MCF 10A (cell line): ENCODE results near the gene HEPACAM2. TPM values are rescaled to one million over a fixed set of nuclear protein-coding genes. Genes with fewer than 3 reads are reported as not detected.

Experiments
- Bru-seq: library from RNA; stranded (reverse); fragments of 400-500 nt; gene quantifications from one replicate; lab custom pipeline; 2021; lab: Mats Ljungman, UMichigan
- BruChase-seq, 2 experiments: library from RNA; stranded (reverse); fragments of 400-500 nt; gene quantifications; one replicate each; lab custom pipeline; 2021; lab: Mats Ljungman, UMichigan
- BruUV-seq: library from RNA; stranded (reverse); fragments of 400-500 nt; replicated peaks from 2 replicates; lab custom pipeline; 2021; lab: Mats Ljungman, UMichigan
- CTCF ChIA-PET: fragments of 300-600 bp; sonication (Branson Sonifier 250); formaldehyde crosslinking; extraction: SDS; loops from one replicate; lab custom pipeline; 2021; ENCODE audit warnings: antibody characterized with exemption, inconsistent platforms; lab: Yijun Ruan, JAX
- POLR2A ChIA-PET: fragments of 300-600, 350-650 bp; sonication (Branson Sonifier 250); formaldehyde crosslinking; extraction: SDS; loops from one replicate; lab custom pipeline; 2020; ENCODE audit warnings: antibody characterized with exemption, inconsistent platforms; lab: Yijun Ruan, JAX
- DNase-seq: peaks from one replicate; pipeline ENCODE4 v3.0.0-alpha.2; 2018; ENCODE audit not compliant: unreplicated experiment
- H3K27ac Mint-ChIP-seq: one replicate; pipeline ENCODE4 v1.8.0; 2022; ENCODE audit warnings: mild to moderate bottlenecking, low read depth, mixed read lengths; ENCODE audit not compliant: unreplicated experiment
- H3K27me3 Mint-ChIP-seq: one replicate; pipeline ENCODE4 v1.8.0; 2022; ENCODE audit warnings: mixed read lengths; ENCODE audit not compliant: insufficient read depth, unreplicated experiment
- H3K36me3 Mint-ChIP-seq: one replicate; pipeline ENCODE4 v1.8.0; 2022; ENCODE audit warnings: mild to moderate bottlenecking, moderate library complexity, mixed read lengths; ENCODE audit not compliant: insufficient read depth, unreplicated experiment
- H3K4me1 Mint-ChIP-seq: one replicate; pipeline ENCODE4 v1.8.0; 2022; ENCODE audit warnings: mixed read lengths; ENCODE audit not compliant: insufficient read depth, unreplicated experiment
- H3K4me3 Mint-ChIP-seq: one replicate; pipeline ENCODE4 v1.8.0; 2022; ENCODE audit warnings: mild to moderate bottlenecking, moderate library complexity, mixed read lengths; ENCODE audit not compliant: unreplicated experiment
- H3K9me3 Mint-ChIP-seq: one replicate; pipeline ENCODE4 v1.8.0; 2022; ENCODE audit warnings: mixed read lengths; ENCODE audit not compliant: unreplicated experiment
- CTCF ChIP-seq: fragments of 200-600 bp; IDR thresholded peaks from one replicate; pipeline ENCODE4 v1.8.0; 2022; ENCODE audit warnings: antibody characterized with exemption, mild to moderate bottlenecking; ENCODE audit not compliant: unreplicated experiment
- intact Hi-C: fragments of 100-400 bp; cut with micrococcal nuclease; formaldehyde crosslinking; loops from 2 replicates; pipeline ENCODE4 v1.14.1; 2022
- long read RNA-seq: library from polyadenylated mRNA; stranded (forward); transcript quantifications from one replicate; pipeline ENCODE4 v2.0.0, GENCODE V29; 2022
- total RNA-seq: library from RNA; stranded (reverse); gene quantifications from 2 replicates; pipeline ENCODE4 v1.2.3, GENCODE V29; 2022

Gene HEPACAM2
- total RNA-seq (not detected in 2 replicates), Bru-seq, nascent RNA (percentile 15 among the genes with signal in this experiment), BruChase-seq, experiment 1, labeled RNA remaining after a 6-hour chase (percentile 12 among the genes with signal in this experiment), BruChase-seq, experiment 2, labeled RNA remaining after a 2-hour chase (percentile 16 among the genes with signal in this experiment)
- long read RNA-seq = 0 reads

- no peaks in the 10 kb centered on the region for H3K4me1 Mint-ChIP-seq
- ChIA-PET POLR2A (interaction anchor here (0.7 kb wide), 1 partner anchor 18 kb away, joined by 3 read pairs; no protein-coding TSS in a partner anchor), CTCF (interaction anchor here (0.6 to 4.6 kb wide), 6 partner anchors 9 to 133 kb away, joined by 3 to 30 read pairs (median 6); no protein-coding TSS in a partner anchor)
- H3K27me3 Mint-ChIP-seq = peaks cover 22% of the 10 kb centered on the region
- intact Hi-C loops = no loop called here
- no peak within 1 kb of the TSS for H3K27ac Mint-ChIP-seq
- H3K4me3 Mint-ChIP-seq = no peak within 1 kb of the TSS
- TF ChIP-seq CTCF = no peak
- DNase-seq = no peak
- H3K36me3 Mint-ChIP-seq = no peaks in the 10 kb centered on the region
- BruUV-seq = no TSS peak
- no peaks in the 10 kb centered on the region for H3K9me3 Mint-ChIP-seq
Observed at GRCh38 chr7:93226310-93226709, at the start of gene HEPACAM2. HEPACAM2 (minus strand) TSS chr7:93226469.

- no peak for TF ChIP-seq CTCF
- POLR2A ChIA-PET = no interaction called here
- Mint-ChIP-seq H3K9me3 (no peaks in the 10 kb centered on the region), H3K4me1 (no peaks in the 10 kb centered on the region), H3K27me3 (no peaks in the 10 kb centered on the region), H3K4me3 (no peak overlapping the region), H3K27ac (no peak overlapping the region), H3K36me3 (peaks cover 7% of the 10 kb centered on the region)
- no TSS peak for BruUV-seq
- DNase-seq = no peak
- CTCF ChIA-PET = interaction anchor here (0.5 to 1.2 kb wide), 4 partner anchors 13 to 419 kb away, joined by 3 to 4 read pairs (median 4); no protein-coding TSS in a partner anchor
- intact Hi-C loops = no loop called here
Observed at GRCh38 chr7:93265220-93265619, 39.0 kb upstream of the HEPACAM2 start.

GRCh38 chr7:93262535-93262934 lies 36.3 kb upstream of the HEPACAM2 start:
- Mint-ChIP-seq H3K4me1 (no peaks in the 10 kb centered on the region), H3K27me3 (no peaks in the 10 kb centered on the region), H3K9me3 (no peaks in the 10 kb centered on the region), H3K4me3 (no peak overlapping the region), H3K36me3 (peaks cover 7% of the 10 kb centered on the region), H3K27ac (no peak overlapping the region)
- DNase-seq = no peak
- no peak for TF ChIP-seq CTCF
- no TSS peak for BruUV-seq
- CTCF ChIA-PET = interaction anchor here (0.6 kb wide), 1 partner anchor 434 kb away, joined by 3 read pairs; no protein-coding TSS in a partner anchor
- intact Hi-C loops = no loop called here
- POLR2A ChIA-PET = no interaction called here

- no peak for DNase-seq
- ChIA-PET POLR2A (no interaction called here), CTCF (interaction anchor here (0.6 to 1.3 kb wide), 2 partner anchors 22 to 292 kb away, joined by 4 read pairs; no protein-coding TSS in a partner anchor)
- H3K27me3 Mint-ChIP-seq = no peaks in the 10 kb centered on the region
- no peaks in the 10 kb centered on the region for H3K4me1 Mint-ChIP-seq
- H3K27ac Mint-ChIP-seq = no peak overlapping the region
- H3K4me3 Mint-ChIP-seq = no peak overlapping the region
- TF ChIP-seq CTCF = no peak
- no TSS peak for BruUV-seq
- H3K9me3 Mint-ChIP-seq = no peaks in the 10 kb centered on the region
- intact Hi-C loops = no loop called here
- peaks cover 7% of the 10 kb centered on the region for H3K36me3 Mint-ChIP-seq
Observed at GRCh38 chr7:93258661-93259060, 32.4 kb upstream of the HEPACAM2 start.
